Kidney (tissue), 14 donors: ENCODE data around the gene JAZF1. TPM values are rescaled to one million over a fixed set of nuclear protein-coding genes. Genes with fewer than 3 reads are reported as not detected.

ENCODE experiments used
- DNase-seq, 5 donors: peaks; one replicate each; pipeline ENCODE4 v3.0.0-alpha.2; 2013 to 2020
- FAIRE-seq: peaks from 2 replicates; lab custom pipeline; 2012; peaks lifted over from hg19 to GRCh38; lab: Jason Lieb, UNC
- H3K27ac ChIP-seq, 2 donors: one replicate each; pipeline ENCODE4 v1.7.0; 2013; ENCODE audit warnings: low read depth in 2 of 2, low read length in 2 of 2, inconsistent platforms in 1 of 2
- H3K27me3 ChIP-seq: one replicate; pipeline ENCODE4 v1.7.1; 2013; ENCODE audit warnings: low read length, inconsistent platforms; ENCODE audit not compliant: control insufficient read depth, insufficient read depth
- H3K36me3 ChIP-seq, 3 donors: one replicate each; pipeline versions ENCODE4 v1.7.0 to v1.7.1; 2013; ENCODE audit warnings: low read length in 3 of 3, control low read depth in 1 of 3, inconsistent platforms in 1 of 3; ENCODE audit not compliant: insufficient read depth in 3 of 3, control insufficient read depth in 2 of 3
- H3K4me1 ChIP-seq, 3 donors: one replicate each; pipeline versions ENCODE4 v1.7.0 to v1.7.1; 2013; ENCODE audit warnings: low read length in 3 of 3, inconsistent platforms in 1 of 3, low read depth in 1 of 3; ENCODE audit not compliant: control insufficient read depth in 2 of 3, insufficient read depth in 2 of 3
- H3K4me3 ChIP-seq, 3 donors: one replicate each; pipeline versions ENCODE4 v1.7.0 to v1.8.1; 2013; ENCODE audit warnings: low read length in 3 of 3, control low read depth in 1 of 3, inconsistent platforms in 1 of 3
- H3K9ac ChIP-seq, 3 donors: one replicate each; pipeline versions ENCODE4 v1.7.0 to v1.7.1; 2013; ENCODE audit warnings: low read length in 3 of 3, control low read depth in 1 of 3, inconsistent platforms in 1 of 3
- H3K9me3 ChIP-seq, 3 donors: one replicate each; pipeline versions ENCODE4 v1.7.0 to v1.7.1; 2013; ENCODE audit warnings: low read length in 3 of 3, control low read depth in 1 of 3, inconsistent platforms in 1 of 3; ENCODE audit not compliant: control insufficient read depth in 2 of 3, insufficient read depth in 1 of 3
- intact Hi-C: fragments of 100-400 bp; cut with DNase I; formaldehyde crosslinking; loops from one replicate; pipeline ENCODE4 v1.11.1; 2022
- polyA plus RNA-seq: library from polyadenylated mRNA; stranded (reverse); fragments of 350-450 nt; fragmentation: Illumina TruSeq; extraction: RNeasy Lipid Tissue Mini Kit (QIAGEN cat#74804); gene quantifications from one replicate; pipeline ENCODE4 v1.2.3, GENCODE V29; 2014; ENCODE audit warnings: low read depth, low replicate concordance; ENCODE audit not compliant: insufficient read depth
- total RNA-seq: library from RNA; stranded (reverse); fragmentation: NEBNext Ultra II Directional; extraction: Animal tissue kit (Norgen Biotek cat#: 25700); gene quantifications from one replicate; pipeline ENCODE4 v1.2.1, GENCODE V29; 2021
- TF ChIP-seq, protein P1 (sequence below): IDR thresholded peaks from 3 replicates; pipeline ENCODE4 v1.5.1; 2012; ENCODE audit warnings: mild to moderate bottlenecking, moderate library complexity, borderline replicate concordance; ENCODE audit not compliant: insufficient read depth; ENCODE audit errors: extremely low read depth
- donor health status: control.
- donor health status: control.
- donor health status: control.
- donor health status: control.
- donor health status: control.
- donor health status: DM: yes; HTN: yes; CAD: no.
- donor health status: Normal renal cell carcinoma (clear cell type).

JAZF1 gene
- total and polyA plus RNA-seq, 2 donors from 2014 or later: 5.7 to 13.1 TPM

- Histone ChIP-seq H3K9me3 (no peaks in the 10 kb centered on the region), H3K9ac (no peak overlapping the region), H3K36me3 (no peaks in the 10 kb centered on the region), H3K27me3 (no peaks in the 10 kb centered on the region), H3K4me3 (no peak overlapping the region), H3K27ac (no peak overlapping the region), H3K4me1 (no peaks in the 10 kb centered on the region)
- TF ChIP-seq, protein P1, sequence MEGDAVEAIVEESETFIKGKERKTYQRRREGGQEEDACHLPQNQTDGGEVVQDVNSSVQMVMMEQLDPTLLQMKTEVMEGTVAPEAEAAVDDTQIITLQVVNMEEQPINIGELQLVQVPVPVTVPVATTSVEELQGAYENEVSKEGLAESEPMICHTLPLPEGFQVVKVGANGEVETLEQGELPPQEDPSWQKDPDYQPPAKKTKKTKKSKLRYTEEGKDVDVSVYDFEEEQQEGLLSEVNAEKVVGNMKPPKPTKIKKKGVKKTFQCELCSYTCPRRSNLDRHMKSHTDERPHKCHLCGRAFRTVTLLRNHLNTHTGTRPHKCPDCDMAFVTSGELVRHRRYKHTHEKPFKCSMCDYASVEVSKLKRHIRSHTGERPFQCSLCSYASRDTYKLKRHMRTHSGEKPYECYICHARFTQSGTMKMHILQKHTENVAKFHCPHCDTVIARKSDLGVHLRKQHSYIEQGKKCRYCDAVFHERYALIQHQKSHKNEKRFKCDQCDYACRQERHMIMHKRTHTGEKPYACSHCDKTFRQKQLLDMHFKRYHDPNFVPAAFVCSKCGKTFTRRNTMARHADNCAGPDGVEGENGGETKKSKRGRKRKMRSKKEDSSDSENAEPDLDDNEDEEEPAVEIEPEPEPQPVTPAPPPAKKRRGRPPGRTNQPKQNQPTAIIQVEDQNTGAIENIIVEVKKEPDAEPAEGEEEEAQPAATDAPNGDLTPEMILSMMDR: no peak
- intact Hi-C loops: no loop called here
- FAIRE-seq (no peak), DNase-seq (no peak)
Measured at GRCh38 chr7:28137463-28137862, 43.1 kb downstream of the JAZF1 start.

- Histone ChIP-seq H3K4me3 (no peak overlapping the region), H3K27ac (no peak overlapping the region), H3K4me1 (no peaks in the 10 kb centered on the region), H3K9ac (no peak overlapping the region), H3K27me3 (no peaks in the 10 kb centered on the region), H3K36me3 (no peaks in the 10 kb centered on the region), H3K9me3 (no peaks in the 10 kb centered on the region)
- DNase-seq: no peak
- FAIRE-seq: no peak
- TF ChIP-seq, protein P1: no peak
- intact Hi-C loops: no loop called here
Measured at GRCh38 chr7:28136885-28137284, 43.7 kb downstream of the JAZF1 start.

DNA sequence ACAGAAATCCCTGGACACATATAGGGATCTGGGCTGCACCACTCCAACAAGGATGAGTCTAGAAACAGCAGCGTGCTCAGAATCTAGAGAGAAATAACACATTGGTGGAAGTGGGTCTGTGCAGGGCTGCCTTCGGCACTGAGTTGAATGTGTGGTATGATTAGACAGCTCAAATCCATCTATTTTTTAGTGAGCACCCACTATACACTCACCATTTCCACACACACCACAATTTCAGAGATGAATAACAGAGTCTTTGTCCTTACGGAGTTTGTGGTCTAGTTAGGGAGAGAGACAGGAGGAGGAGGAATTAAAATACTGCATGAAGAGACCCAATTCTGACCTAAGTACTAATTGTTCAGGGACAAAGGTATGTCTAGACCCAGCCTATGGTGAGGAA is 44.2 kb downstream of the JAZF1 start:
- FAIRE-seq (no peak), DNase-seq (no peak)
- intact Hi-C loops: no loop called here
- Histone ChIP-seq H3K4me1 (no peaks in the 10 kb centered on the region), H3K36me3 (no peaks in the 10 kb centered on the region), H3K4me3 (no peak overlapping the region), H3K9me3 (no peaks in the 10 kb centered on the region), H3K27ac (no peak overlapping the region), H3K9ac (no peak overlapping the region), H3K27me3 (no peaks in the 10 kb centered on the region)
- TF ChIP-seq, protein P1: no peak

- H3K4me1 ChIP-seq: no peaks in the 10 kb centered on the region
- intact Hi-C loops: no loop called here
- H3K9ac ChIP-seq: no peak overlapping the region
- no peaks in the 10 kb centered on the region for H3K36me3 ChIP-seq
- H3K27me3 ChIP-seq: no peaks in the 10 kb centered on the region
- FAIRE-seq: no peak
- TF ChIP-seq, protein P1: no peak
- no peak overlapping the region for H3K4me3 ChIP-seq
- no peaks in the 10 kb centered on the region for H3K9me3 ChIP-seq
- no peak overlapping the region for H3K27ac ChIP-seq
- no peak for DNase-seq
Measured at GRCh38 chr7:28135760-28136159, 44.8 kb downstream of the JAZF1 start.
